AG08395 (cell line): Measurements from ENCODE around the gene USP24.
A peak's percentile ranks its signal among the peaks of the same experiment; 100 is the strongest.

Experiments used
- DNase-seq: peaks from one replicate; pipeline ENCODE4 v3.0.0; 2012; ENCODE audit warnings: mixed read lengths, low spot score

Gene USP24

GRCh38 chr1:55053265-55053954 lies 161.8 kb downstream of the USP24 start:
- no peak for DNase-seq

DNA sequence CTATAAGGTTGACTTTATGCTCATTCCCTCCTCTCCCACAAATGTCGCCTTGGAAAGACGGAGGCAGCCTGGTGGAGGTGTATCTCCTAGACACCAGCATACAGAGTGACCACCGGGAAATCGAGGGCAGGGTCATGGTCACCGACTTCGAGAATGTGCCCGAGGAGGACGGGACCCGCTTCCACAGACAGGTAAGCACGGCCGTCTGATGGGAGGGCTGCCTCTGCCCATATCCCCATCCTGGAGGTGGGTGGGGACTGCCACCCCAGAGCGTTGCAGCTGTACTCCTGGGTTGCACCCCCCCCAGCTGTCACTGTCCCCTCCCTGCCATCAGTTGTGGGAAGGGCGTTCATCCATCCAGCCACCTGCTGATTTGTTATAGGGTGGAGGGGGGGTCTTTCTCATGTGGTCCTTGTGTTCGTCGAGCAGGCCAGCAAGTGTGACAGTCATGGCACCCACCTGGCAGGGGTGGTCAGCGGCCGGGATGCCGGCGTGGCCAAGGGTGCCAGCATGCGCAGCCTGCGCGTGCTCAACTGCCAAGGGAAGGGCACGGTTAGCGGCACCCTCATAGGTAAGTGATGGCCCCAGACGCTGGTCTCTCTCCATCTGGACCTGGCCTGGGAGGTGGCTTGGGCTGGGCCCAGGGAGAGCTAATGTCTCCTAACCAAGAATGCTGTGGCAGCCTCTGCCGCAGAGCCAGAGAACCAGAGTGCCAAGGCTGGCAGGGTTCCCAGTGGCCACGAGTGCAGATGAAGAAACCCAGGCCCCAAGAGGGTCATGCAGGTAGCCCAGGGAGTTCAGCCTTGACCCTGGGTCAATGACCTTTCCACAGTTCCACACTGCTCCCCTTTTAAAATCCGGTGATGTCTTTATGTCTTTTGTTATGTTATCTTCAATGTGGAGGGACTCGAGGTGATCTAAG lies 162.7 kb downstream of the USP24 start:
- DNase-seq = no peak

DNA sequence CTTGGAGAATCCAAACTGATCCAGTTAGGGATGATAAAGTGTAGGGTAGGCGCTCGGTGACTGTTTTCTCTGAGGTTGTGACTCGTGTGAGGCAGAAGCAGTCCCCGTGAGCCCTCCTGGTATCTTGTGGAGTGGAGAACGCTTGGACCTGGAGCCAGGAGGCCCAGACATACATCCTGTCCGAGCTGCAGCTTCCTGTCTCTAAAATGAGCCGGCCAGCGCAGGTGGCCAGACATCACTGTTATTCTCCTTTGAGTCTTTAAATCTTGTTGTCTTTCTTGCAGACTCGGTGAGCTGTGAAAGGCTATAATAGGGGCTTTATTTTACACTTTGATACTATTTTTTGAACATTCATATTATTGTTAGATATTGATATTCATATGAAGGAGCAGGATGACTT lies 163.5 kb downstream of the USP24 start:
- no peak for DNase-seq

DNA sequence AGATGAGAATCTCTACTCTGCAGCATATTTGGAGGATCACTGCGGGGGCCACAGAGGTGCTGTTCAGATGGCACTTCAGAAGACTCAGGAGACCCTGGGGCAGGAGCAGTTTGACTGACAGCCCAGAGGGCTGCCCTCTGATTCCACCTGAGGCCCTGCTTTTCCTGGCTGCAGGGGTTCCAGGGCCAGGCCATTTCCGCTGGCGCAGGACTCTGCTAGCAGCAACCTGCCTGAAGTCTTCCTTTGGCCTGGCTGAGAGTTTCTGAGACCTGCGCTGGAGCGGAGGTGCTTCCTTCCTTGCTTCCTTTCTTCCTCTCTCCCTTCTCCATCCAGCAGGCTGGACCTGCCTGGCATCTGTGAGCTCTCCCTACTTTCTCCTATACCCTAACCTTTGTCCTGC lies 164.0 kb downstream of the USP24 start:
- DNase-seq = no peak

- DNase-seq = peak; percentile 50
Measured at GRCh38 chr1:55050283-55050682, 164.9 kb downstream of the USP24 start.

DNA sequence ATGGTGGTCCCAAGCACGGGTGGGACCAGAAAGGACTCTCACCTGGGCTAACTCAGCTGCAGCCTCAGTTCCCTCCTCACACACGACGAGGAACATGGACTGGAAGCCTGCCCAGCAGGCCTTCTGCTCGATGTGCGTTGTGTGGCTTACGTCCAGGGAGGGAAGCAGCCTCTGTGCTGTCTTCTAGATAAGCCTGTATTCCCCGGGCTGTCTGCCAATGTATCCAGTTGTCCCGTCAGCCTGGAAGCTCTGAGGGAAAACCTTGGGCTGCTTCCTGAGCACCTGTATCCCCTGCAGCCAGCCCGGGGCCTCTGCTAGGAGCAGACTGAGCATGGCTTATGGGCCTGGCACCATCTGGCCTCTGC lies 165.3 kb downstream of the USP24 start:
- DNase-seq = no peak

DNA sequence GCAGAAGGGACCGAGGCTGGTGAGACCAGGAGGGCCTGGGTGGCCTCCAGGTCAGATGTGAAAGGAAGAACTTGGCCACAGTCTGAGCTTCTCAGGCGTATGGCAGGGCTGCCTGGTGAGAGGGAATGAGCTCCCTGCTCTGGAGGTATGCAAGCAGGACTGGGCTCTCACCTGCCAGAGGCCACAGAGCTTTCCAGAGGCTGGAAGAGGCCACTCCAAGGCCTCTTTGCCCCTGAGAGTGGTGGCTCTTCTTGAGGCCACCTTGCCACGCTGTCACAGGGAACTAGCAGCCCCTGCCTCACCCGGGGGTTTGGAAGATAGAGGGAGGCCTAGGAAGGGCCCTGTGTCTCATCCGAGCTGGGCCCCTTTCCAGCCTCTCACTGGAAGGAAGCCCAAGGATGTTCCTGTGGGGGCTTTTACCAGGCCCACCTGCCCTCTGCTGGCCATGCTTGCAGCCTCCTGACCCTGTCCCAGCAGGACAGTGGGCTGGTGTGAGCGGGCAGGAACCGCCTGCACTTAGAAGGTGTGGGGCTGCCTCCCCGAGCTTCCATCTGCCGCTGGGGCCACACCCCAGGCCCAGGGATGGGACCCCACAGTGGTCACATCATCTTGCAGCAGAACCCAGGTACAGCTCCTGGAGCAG lies 165.8 kb downstream of the USP24 start:
- no peak for DNase-seq

DNA sequence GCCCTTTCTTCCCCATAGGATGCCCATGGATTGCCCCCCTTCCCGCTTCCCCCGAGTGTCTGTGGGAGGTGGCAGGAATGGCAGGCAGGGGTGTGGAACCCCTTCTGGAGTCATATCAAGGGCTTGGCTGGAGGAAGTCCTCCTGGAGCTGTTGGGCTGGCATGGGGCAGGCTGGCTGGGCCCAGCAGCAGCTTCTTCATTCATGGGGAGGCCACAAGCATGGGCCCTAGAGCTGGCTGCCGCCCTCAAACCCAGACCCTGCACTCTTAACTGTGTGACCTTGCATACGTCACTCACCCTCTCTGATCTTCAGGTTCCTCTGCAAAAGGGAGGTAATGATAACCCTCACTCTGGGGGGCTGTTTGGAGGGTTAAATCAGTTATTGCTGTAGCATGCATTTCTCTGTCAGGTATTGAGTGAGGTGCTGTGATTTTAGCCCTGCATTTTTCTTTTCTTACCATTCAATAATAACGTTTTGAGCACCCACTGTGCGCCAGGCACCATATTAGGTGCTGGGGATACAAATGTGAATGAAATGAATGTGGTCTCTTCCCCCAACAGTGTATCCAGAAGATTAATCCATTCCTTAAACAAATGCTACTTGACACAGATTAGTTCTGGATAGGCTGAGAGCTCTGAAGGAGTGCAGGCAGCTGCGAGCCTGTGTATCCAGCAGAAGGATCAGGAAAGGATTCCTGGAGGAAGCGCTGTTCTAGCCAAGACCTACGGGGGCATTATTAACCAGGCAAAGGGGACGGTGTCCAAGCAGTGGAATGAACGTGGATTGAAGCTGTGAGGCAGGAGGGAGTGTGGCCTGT lies 166.5 kb downstream of the USP24 start:
- DNase-seq = no peak

DNA sequence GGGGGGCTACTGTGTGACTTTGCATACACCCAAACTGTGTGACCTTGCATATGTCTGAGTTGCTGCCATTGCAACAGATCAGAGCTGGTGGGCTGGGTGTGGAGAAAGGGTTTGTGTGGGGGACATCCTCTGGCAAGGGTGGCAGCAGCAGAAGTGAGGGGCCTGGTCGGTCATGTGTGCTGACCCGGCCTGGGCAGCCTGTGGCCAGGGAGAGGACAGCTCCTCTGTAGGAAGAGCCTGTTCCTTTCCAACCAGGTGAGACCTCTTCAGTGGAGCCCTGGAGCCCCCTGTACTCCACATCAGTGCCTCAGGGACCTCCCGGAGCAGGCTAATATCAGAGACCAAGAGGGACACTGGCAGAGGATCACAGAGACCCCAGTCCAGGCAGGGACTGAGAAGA lies 167.6 kb downstream of the USP24 start:
- no peak for DNase-seq

DNA sequence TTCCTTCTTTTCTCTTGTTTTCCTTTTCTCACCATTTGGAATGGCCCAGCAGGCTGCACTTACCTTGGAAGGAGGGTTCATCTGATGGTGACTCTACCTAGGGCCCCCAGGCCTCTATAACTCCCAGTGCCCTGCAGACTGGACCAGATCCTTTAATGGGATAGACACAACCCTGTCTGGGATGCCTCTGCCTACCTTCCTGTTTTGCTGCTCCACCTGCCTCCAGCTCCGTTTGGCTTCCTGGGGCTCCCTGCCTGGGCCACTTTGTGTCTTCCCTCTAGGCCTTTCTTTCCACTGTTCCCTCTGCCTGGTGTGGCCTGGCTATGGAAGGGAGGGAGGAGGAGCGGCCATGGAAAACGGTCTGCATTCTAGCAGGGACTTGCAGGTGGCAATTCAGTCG lies 168.3 kb downstream of the USP24 start:
- DNase-seq = no peak

DNA sequence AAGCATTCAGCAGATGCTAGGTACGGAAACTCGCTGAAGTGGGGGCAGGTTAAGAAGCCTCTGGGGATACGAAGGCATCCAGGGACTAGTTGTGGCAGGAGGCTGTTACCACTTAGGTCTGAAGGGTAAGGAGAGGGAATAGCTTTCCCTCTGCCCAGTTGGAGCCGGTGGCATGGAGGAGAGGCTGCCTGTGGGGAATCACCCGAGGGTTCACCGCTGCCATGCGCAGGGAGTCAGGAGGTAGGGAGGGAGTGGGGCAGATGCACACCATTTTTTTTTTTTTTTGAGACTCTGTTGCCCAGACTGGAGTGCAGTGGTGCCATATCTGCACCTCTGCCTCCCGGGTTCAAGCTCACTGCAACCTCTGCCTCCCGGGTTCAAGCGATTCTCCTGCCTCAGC lies 169.7 kb downstream of the USP24 start:
- no peak for DNase-seq

DNA sequence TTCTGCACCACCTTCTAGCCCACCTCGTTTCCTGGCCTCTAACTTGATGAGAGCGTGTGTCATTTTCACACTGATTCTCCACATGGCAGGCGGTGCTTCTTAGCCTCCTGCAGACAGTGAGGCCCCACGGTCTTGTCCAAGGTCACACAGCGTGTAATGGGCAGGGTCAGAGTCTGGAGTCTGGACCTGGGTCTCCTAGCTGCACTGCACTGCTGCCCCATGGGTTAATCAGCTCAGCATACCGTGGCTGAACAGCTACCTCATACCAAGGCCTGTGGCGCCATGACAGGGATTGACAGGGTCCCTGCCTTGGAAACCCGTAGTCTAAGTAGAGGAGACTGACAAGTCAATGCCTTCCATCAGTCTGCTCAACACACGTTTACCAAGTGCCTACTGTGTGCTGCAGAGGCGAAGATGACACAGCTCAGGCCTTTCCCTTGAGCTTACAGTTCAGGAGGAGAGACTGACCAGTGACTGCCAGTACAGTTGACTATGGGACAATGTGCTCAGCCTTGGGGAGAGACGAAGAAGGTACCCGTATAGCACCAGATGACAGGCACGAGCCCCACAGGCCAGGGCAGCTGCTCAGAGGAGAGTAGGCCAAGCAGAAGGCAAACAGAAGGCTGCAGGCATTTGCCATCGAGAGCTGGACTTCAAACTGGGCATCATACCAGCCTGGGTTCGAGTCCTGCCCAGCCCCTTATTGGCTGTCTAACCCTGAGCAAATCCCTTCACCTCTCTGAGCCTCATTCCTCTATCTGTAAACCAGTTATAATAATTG lies 170.4 kb downstream of the USP24 start:
- no peak for DNase-seq

DNA sequence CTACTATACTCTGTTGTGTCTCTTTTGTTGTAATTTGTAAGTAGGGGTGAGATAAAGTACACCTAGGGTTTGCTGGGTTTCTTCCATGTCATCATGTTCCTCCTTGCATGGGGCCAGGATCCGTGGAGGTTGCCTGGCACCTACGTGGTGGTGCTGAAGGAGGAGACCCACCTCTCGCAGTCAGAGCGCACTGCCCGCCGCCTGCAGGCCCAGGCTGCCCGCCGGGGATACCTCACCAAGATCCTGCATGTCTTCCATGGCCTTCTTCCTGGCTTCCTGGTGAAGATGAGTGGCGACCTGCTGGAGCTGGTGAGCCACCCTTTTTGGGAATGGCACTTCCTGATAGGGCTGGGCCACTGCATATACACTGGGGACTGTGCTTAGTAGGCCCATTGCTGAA lies 171.4 kb downstream of the USP24 start:
- DNase-seq = no peak

DNA sequence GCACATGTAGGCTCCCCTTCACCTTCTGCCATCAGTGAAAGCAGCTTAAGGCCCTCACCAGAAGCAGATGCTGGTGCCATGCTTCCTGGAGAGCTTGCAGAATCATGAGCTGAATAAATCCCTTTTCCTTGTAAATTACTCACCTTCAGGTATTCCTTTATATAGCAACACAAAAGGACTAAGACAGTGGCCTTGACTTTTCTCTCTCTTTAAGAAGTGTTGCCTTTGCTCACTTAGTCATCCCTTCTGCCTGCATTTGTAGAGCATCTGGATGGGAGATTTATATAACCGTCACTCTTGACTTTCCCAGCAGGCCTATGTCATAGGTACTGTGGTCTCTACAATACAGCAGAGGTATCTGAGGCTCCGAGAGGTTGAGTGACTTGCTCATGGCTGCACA lies 172.2 kb downstream of the USP24 start:
- no peak for DNase-seq

DNA sequence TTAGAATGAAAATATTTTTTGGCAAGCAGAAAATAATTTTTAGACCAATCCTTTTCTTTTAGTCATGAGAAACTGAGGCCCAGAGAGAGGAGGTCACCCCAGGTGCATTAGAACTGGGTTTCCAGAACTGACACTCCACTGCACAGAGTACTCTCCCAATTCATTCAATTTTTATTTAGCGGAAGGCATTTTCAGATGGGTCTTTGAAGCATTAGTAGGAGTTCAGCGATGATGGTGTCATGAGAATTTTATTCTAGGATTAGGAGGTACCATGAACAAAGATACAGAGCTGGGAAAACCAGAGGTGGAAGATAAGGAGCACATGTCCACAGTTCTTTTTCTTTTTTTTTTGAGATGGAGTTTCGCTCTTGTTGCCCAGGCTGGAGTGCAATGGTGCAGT lies 173.6 kb downstream of the USP24 start:
- DNase-seq = no peak

DNA sequence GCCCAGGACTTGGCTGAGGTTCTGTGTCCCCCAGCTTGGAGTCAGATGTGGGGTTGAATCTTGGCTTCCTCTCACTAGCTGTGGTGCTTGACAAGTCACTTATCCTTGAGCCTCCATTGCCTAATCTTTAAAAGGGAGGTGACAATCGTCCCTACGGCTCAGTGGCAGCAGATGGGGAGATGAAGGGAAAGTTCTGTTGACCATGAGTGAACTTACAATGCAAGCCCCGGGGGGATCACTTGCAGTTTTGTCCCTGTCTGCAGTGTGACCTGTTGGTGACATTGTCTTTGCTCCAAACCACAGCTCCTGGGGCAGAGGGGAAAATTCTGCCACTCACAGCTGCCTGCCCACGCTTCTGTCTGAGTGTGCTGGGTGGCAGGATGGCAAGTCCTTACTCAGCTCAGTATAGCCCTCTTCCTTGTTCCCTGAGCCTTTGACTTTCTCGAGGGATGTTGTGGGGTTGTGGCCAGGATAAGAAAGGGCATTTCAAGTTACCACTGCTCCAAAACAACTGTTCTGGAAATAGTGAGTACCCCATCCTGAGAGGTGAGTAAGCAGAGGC lies 174.2 kb downstream of the USP24 start:
- no peak for DNase-seq

- DNase-seq = no peak
Measured at GRCh38 chr1:55040083-55040932, 174.9 kb downstream of the USP24 start.

DNA sequence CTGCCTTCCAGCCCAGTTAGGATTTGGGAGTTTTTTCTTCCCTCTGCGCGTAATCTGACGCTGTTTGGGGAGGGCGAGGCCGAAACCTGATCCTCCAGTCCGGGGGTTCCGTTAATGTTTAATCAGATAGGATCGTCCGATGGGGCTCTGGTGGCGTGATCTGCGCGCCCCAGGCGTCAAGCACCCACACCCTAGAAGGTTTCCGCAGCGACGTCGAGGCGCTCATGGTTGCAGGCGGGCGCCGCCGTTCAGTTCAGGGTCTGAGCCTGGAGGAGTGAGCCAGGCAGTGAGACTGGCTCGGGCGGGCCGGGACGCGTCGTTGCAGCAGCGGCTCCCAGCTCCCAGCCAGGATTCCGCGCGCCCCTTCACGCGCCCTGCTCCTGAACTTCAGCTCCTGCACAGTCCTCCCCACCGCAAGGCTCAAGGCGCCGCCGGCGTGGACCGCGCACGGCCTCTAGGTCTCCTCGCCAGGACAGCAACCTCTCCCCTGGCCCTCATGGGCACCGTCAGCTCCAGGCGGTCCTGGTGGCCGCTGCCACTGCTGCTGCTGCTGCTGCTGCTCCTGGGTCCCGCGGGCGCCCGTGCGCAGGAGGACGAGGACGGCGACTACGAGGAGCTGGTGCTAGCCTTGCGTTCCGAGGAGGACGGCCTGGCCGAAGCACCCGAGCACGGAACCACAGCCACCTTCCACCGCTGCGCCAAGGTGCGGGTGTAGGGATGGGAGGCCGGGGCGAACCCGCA lies 175.7 kb downstream of the USP24 start, which contains the start of gene PCSK9:
TSS of gene PCSK9 (plus strand) at position 207 of the 741 bp plus-strand sequence. CDS start at position 497, 290 bp downstream.
- DNase-seq = peak; percentile 50

- no peak for DNase-seq
Measured at GRCh38 chr1:55038974-55039341, 176.2 kb downstream of the USP24 start.

GRCh38 chr1:55038552-55038838 lies 176.7 kb downstream of the USP24 start:
- no peak for DNase-seq
